HG03460 (cell line): ENCODE measurements around the gene HIVEP2.

Experiments
- ATAC-seq: cut with Tn5 transposase; IDR thresholded peaks from one replicate; pipeline ENCODE4 v1.9.1; 2021; ENCODE audit not compliant: unreplicated experiment

Gene HIVEP2

GRCh38 chr6:142867988-142868812 lies 76.8 kb downstream of the HIVEP2 start:
- peak; percentile 42 for ATAC-seq

DNA sequence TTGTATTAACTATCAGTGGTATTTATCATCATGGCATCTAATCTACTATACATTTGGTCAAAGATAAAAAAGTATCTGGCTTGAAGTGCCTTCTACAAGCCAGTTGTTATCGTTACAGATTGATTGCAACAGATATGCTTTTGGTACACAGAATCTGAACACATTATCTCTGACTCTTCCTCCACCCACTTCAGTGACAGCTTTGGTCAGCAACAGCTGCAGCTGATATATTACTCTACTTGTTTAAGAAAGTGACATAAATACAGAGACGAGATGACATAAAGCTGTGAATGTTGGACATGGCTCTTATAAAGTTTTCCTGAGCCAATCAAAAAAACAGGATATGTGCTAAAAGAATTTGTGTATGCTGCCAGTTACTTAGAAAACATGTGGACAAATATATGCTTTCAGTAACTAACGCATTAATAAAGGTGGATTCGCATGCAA lies 77.6 kb downstream of the HIVEP2 start:
- ATAC-seq = no peak

GRCh38 chr6:142863981-142864380 lies 81.0 kb downstream of the HIVEP2 start:
- ATAC-seq = no peak

DNA sequence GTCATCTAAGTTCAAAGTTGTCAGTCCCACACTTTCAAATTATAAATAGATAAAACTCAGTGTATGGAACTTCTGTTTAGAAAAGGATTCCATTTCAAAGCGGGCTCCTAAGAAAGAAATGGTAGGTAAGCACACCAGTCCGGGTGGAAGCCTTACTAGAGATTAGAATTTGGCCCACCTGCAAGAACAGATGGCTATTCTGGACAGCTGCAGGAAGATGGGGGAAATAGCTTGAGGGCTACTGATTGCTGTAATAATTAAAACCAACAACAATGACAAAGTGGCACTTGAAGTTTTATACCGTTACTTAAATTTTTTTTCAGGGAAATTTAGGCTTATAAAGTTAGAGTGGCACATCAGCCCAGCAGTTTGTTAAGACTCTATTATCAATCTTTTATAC lies 83.3 kb downstream of the HIVEP2 start:
- no peak for ATAC-seq

GRCh38 chr6:142860498-142860897 lies 84.5 kb downstream of the HIVEP2 start:
- ATAC-seq = no peak

DNA sequence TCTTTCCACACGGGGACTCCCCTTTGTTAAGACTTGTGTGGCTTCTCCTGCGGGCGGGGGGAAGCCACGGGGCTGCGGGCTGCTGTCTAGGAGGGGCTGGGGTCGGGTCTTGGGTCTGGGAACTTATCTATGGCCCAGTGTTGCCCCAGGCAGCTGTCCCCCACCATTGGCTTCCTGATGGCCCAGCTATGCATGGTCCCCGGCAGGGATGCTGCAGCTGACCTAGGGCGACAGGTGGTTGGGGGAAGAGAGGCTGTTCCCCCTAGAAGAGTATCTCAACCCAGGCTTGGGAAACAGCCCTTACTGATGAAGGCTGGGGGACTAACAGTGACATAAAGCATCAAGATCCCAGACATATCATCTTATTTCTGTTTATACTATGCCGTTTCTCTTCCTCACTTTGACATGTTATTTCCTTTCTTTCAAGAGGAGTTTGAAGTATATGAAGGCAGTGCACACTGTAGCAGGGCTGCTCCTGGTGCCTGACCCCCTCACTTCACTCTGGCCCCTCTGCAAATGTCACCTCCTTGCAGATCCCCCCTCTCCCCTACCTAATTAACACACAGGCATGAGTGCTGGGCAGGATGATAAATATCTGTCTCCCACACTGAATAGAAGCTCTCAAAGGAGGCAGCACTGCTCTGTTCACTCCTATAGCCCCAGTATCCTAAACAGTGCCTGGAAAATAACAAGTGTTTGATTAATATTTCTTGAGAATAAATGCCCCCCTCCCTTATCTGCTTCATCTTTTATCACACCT lies 87.0 kb downstream of the HIVEP2 start:
- ATAC-seq = no peak

- peak; percentile 45 for ATAC-seq
Observed at GRCh38 chr6:142857233-142857761, 87.7 kb downstream of the HIVEP2 start.

DNA sequence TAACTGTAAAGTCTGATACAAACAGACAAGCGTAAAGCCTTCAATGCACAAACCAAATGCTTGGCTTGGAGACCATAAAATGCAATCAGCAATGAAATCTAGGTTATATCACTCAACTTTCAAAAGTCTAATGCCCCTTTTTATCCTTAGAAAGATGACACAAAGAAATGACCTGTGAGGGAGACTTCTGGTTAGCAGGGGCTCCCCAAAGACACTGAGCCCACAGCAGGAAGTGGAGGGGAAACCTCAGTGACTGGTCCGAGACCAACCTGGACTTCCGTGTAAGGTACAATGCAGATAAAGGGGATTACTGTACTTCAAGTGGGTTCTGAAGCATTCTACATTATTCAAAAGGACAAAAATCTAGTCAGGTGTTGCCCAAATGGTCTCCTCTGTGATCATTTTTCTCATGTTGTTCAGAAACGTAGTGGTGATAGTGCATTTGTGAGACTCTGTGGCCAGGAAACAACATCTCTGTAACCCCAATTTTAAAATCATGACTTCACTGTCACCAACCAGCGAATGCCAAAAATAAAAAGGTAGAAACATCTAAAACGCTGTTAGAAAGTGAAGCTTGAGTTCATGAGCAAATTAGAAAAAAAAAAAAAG lies 88.2 kb downstream of the HIVEP2 start:
- peak; percentile 63 for ATAC-seq

GRCh38 chr6:142855893-142856623 lies 88.9 kb downstream of the HIVEP2 start:
- ATAC-seq = peak; percentile 28

DNA sequence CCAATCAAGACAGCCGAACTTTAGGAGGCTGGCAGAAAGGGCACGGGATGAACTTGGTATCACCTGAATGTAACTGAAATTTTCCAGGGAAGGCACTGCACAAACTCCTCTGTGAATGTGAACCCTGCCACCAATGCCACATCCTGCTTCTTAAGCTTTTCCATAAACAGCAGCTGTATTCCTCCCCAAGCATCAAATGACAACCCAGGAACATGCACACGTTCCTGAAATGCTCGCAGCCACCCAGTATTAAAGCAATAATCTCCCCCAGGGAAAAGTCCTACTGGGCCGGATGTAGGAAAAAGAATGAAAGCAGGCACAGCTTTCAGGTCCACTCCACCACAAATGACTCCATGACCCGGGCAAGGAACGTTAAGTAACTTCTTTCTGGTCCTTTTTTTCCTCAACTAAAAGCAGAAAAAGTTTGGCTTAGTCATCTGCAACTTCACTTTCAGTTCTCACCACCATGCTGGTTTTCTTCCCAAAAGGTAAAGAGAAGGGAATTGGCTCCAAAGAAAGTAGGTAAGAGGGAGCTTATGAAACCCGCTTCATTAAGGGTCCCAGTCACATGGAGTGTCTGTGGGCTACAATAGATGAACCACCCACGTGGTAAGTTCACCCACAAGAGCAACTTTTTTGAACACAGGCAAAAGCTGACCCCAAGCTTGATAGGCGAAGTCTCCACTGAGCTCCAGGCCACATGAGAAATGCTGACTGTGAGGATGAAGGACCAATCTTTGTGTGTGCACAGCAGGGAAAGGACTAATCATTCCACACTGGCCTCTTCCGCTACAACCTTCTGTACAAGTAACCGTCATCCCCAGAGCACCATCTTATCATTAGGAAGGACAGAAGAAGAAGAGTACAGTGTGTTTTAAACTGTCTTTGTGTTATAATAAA lies 90.1 kb downstream of the HIVEP2 start:
- ATAC-seq = no peak

GRCh38 chr6:142853244-142854180 lies 91.5 kb downstream of the HIVEP2 start:
- ATAC-seq = no peak

GRCh38 chr6:142851601-142852000 lies 93.4 kb downstream of the HIVEP2 start:
- ATAC-seq = no peak

- ATAC-seq = peak; percentile 53
Observed at GRCh38 chr6:142850679-142851423, 94.1 kb downstream of the HIVEP2 start.

DNA sequence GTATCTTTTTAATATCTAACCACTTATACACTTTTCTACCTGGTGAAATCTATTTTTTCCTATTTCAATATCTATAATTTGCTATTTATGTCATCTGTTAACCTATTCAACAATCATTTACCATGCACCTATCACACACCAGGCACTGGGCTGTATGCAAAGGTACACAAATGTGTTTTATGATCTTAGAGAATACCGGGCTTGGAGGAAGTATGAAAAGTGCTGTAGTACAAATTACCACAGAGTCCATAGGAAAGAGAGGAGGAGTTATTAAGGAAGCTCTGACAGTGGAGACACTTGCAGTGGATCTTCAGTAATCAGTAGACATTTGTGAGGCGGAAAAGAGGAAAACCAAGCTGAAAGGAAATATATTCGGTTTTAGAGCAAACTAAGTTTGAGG lies 96.0 kb downstream of the HIVEP2 start:
- ATAC-seq = no peak

DNA sequence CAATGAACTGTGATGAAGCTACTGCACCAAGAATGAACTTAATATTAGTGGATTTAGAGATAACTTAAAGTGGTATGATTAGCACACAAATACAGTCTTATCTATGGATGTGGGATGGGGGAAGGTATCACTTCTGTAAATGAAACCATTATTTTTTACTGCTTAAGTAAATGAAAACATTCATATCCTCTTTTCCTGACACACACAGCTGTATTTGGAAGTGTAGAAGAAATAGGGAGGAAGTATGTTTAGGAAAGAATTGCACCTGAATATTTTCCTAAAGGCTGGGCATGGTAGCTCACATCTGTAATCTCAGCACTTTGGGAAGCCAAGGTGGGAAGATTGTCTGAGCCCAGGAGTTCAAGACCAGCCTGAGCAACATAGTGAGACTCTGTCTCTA lies 96.8 kb downstream of the HIVEP2 start:
- no peak for ATAC-seq

DNA sequence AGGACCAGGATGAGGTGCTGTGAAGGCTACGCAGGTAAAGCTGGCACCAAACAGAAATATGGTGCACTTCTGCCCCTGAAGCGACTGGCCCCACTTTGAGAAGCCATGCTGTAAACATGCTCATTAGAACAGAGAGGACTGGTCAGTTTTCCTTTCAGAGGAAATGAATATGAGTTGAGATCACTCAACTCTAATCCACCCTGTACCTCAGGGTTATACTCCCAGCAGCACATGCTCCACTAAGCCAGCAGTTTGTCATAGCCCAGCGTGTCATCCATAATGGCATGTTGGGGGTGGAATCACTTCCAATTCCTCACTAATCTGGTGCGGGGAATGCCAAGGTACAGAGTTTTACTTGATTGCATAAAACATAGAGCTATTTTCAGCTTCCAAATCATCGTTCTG lies 98.1 kb downstream of the HIVEP2 start:
- ATAC-seq = no peak

- no peak for ATAC-seq
Observed at GRCh38 chr6:142846459-142846831, 98.5 kb downstream of the HIVEP2 start.
